Neural cell (in vitro differentiated cells): ENCODE data around the gene EFCC1. TPM values are rescaled to one million over a fixed set of nuclear protein-coding genes. Genes with fewer than 3 reads are reported as not detected.

Experiments
- H2AFZ ChIP-seq: fragments of 200-600, 300-800 bp; sonication (generic), shearing (Covaris generic); 2 replicates; pipeline ENCODE4 v1.6.0; 2014; ENCODE audit warnings: low read depth, mild to moderate bottlenecking, antibody characterized with exemption, low read length, moderate library complexity
- H3F3A ChIP-seq: fragments of 200-600 bp; shearing (Covaris generic); 2 replicates; pipeline ENCODE4 v1.6.1; 2016; ENCODE audit warnings: mild to moderate bottlenecking, moderate library complexity, mixed read lengths, antibody characterized with exemption, low read length; ENCODE audit not compliant: insufficient read depth, poor library complexity, severe bottlenecking
- H3K27ac ChIP-seq: fragments of 200-600, 300-800 bp; sonication (generic), shearing (Covaris generic); 2 replicates; pipeline ENCODE4 v1.5.1; 2014; ENCODE audit warnings: mild to moderate bottlenecking, low read length, moderate library complexity
- H3K27me3 ChIP-seq: fragments of 300-800, 200-600 bp; sonication (generic), shearing (Covaris generic); 2 replicates; pipeline ENCODE4 v1.6.0; 2014; ENCODE audit warnings: mild to moderate bottlenecking, low read depth, low read length, moderate library complexity; ENCODE audit not compliant: insufficient read depth
- H3K36me3 ChIP-seq: fragments of 300-800, 200-600 bp; sonication (generic), shearing (Covaris generic); 2 replicates; pipeline ENCODE4 v1.5.1; 2014; ENCODE audit warnings: mild to moderate bottlenecking, antibody characterized with exemption, low read length, moderate library complexity; ENCODE audit not compliant: insufficient read depth
- H3K4me2 ChIP-seq: fragments of 300-800, 200-600 bp; sonication (generic), shearing (Covaris generic); 2 replicates; pipeline ENCODE4 v1.6.0; 2014; ENCODE audit warnings: mild to moderate bottlenecking, low read length
- H3K4me3 ChIP-seq: fragments of 300-800, 200-600 bp; sonication (generic), shearing (Covaris generic); 2 replicates; pipeline ENCODE4 v1.5.1; 2014; ENCODE audit warnings: mild to moderate bottlenecking, low read length, moderate library complexity
- H3K79me2 ChIP-seq: fragments of 200-600 bp; shearing (Covaris generic); replicated peaks from 2 replicates; pipeline ENCODE4 v1.6.0; 2014; ENCODE audit warnings: mild to moderate bottlenecking, low read length, moderate library complexity; ENCODE audit not compliant: insufficient read depth
- H3K9ac ChIP-seq: fragments of 300-800, 200-600 bp; sonication (generic), shearing (Covaris generic); 2 replicates; pipeline ENCODE4 v1.6.1; 2016; ENCODE audit warnings: mild to moderate bottlenecking, low read length, mixed read lengths
- H3K9me2 ChIP-seq: fragments of 200-600 bp; shearing (Covaris generic); 2 replicates; pipeline ENCODE4 v1.6.1; 2016; ENCODE audit warnings: mild to moderate bottlenecking, low read length, mixed read lengths; ENCODE audit not compliant: insufficient read depth
- H3K9me3 ChIP-seq: fragments of 200-600, 300-800 bp; sonication (generic), shearing (Covaris generic); 2 replicates; pipeline ENCODE4 v1.6.1; 2016; ENCODE audit warnings: mild to moderate bottlenecking, mixed run types, low read length, moderate library complexity, mixed read lengths
- H4K20me1 ChIP-seq: fragments of 200-600 bp; shearing (Covaris generic); 2 replicates; pipeline ENCODE4 v1.6.1; 2016; ENCODE audit warnings: mild to moderate bottlenecking, mixed run types; ENCODE audit not compliant: insufficient read depth
- CTCF ChIP-seq: fragments of 450-650 bp; IDR thresholded peaks from 2 replicates; pipeline ENCODE4 v1.5.1; 2014; ENCODE audit warnings: antibody characterized with exemption, mild to moderate bottlenecking, moderate library complexity; ENCODE audit not compliant: poor library complexity, severe bottlenecking
- EP300 ChIP-seq: fragments of 450-650 bp; conservative IDR thresholded peaks from 2 replicates; pipeline ENCODE4 v1.6.1; 2014; ENCODE audit warnings: antibody characterized with exemption, mild to moderate bottlenecking, moderate library complexity; ENCODE audit not compliant: poor library complexity, severe bottlenecking
- EZH2 ChIP-seq: fragments of 200-600, 300-800 bp; shearing (Covaris generic), sonication (generic); IDR thresholded peaks from 2 replicates; pipeline ENCODE4 v1.6.1; 2014; ENCODE audit warnings: antibody characterized with exemption, low read length, borderline replicate concordance, mild to moderate bottlenecking; ENCODE audit not compliant: insufficient read depth, poor library complexity, severe bottlenecking
- MXI1 ChIP-seq: fragments of 450-650 bp; conservative IDR thresholded peaks from 2 replicates; pipeline ENCODE4 v1.6.1; 2014; ENCODE audit warnings: antibody characterized with exemption, mild to moderate bottlenecking; ENCODE audit not compliant: poor library complexity, severe bottlenecking
- POLR2AphosphoS5 ChIP-seq: IDR thresholded peaks from 2 replicates; pipeline ENCODE4 v1.6.1; 2012
- RAD21 ChIP-seq: fragments of 450-650 bp; conservative IDR thresholded peaks from 2 replicates; pipeline ENCODE4 v1.6.1; 2014; ENCODE audit warnings: antibody characterized with exemption, mild to moderate bottlenecking, moderate library complexity
- REST ChIP-seq: IDR thresholded peaks from 2 replicates; pipeline ENCODE4 v1.6.1; 2012; ENCODE audit warnings: borderline replicate concordance
- SMC3 ChIP-seq: fragments of 450-650 bp; conservative IDR thresholded peaks from 2 replicates; pipeline ENCODE4 v1.6.1; 2014; ENCODE audit warnings: antibody characterized with exemption, mild to moderate bottlenecking, moderate library complexity; ENCODE audit not compliant: poor library complexity
- TAF1 ChIP-seq: IDR thresholded peaks from 2 replicates; pipeline ENCODE4 v1.6.1; 2012; ENCODE audit warnings: low read depth
- polyA plus RNA-seq: library from polyadenylated mRNA; depleted of rRNA; stranded (reverse); fragments of >200 nt; gene quantifications from 2 replicates; pipeline ENCODE4 v1.2.3, GENCODE V29; 2014

Gene EFCC1
- polyA plus RNA-seq, 1 donor from 2014 or later, result not detected

- no peak overlapping the region for H3K4me3 ChIP-seq
- no peaks in the 10 kb centered on the region for H3K27me3 ChIP-seq
- no peaks in the 10 kb centered on the region for H3K9me2 ChIP-seq
- TF ChIP-seq REST, result no peak
- TF ChIP-seq TAF1, result no peak
- TF ChIP-seq RAD21, result no peak
- no peak for TF ChIP-seq MXI1
- TF ChIP-seq EP300, result no peak
- no peak for TF ChIP-seq SMC3
- TF ChIP-seq CTCF, result no peak
- no peak for TF ChIP-seq POLR2AphosphoS5
- TF ChIP-seq EZH2, result no peak
- no peak overlapping the region for H2AFZ ChIP-seq
- H3K9ac ChIP-seq, result no peak overlapping the region
- H4K20me1 ChIP-seq, result no peaks in the 10 kb centered on the region
- no peaks in the 10 kb centered on the region for H3K9me3 ChIP-seq
- H3K4me2 ChIP-seq, result no peak overlapping the region
- H3K27ac ChIP-seq, result no peak overlapping the region
- no peaks in the 10 kb centered on the region for H3K79me2 ChIP-seq
- H3K36me3 ChIP-seq, result no peaks in the 10 kb centered on the region
- H3F3A ChIP-seq, result no peaks in the 10 kb centered on the region
Observed at GRCh38 chr3:129025691-129026435, 24.8 kb downstream of the EFCC1 start.

- Histone ChIP-seq H3K79me2 (no peaks in the 10 kb centered on the region), H3K27ac (no peak overlapping the region), H3K4me2 (no peak overlapping the region), H2AFZ (no peak overlapping the region), H3K9ac (no peak overlapping the region), H3K9me2 (no peaks in the 10 kb centered on the region), H3K27me3 (no peaks in the 10 kb centered on the region), H3F3A (no peaks in the 10 kb centered on the region), H3K9me3 (no peaks in the 10 kb centered on the region), H3K4me3 (peak overlapping the region; percentile 52), H4K20me1 (no peaks in the 10 kb centered on the region), H3K36me3 (no peaks in the 10 kb centered on the region)
- TF ChIP-seq CTCF (peak; percentile 52), POLR2AphosphoS5 (no peak), MXI1 (no peak), TAF1 (no peak), RAD21 (no peak), EP300 (no peak), REST (no peak), SMC3 (no peak), EZH2 (no peak)
Observed at GRCh38 chr3:129026728-129027543, 25.8 kb downstream of the EFCC1 start.
